ENCODE data around the gene MAJIN. TPM values are rescaled to one million over a fixed set of nuclear protein-coding genes. Genes with fewer than 3 reads are reported as not detected.
A peak's percentile ranks its signal among the peaks of the same experiment; 100 is the strongest.
"Not testable (repeated sequence)": the region's sequence is repeated elsewhere in the genome, so short reads cannot be mapped to it uniquely, and the experiment has no call there.

Gene MAJIN
- total RNA-seq, 1 donor from 2014 or later, result not detected

DNA sequence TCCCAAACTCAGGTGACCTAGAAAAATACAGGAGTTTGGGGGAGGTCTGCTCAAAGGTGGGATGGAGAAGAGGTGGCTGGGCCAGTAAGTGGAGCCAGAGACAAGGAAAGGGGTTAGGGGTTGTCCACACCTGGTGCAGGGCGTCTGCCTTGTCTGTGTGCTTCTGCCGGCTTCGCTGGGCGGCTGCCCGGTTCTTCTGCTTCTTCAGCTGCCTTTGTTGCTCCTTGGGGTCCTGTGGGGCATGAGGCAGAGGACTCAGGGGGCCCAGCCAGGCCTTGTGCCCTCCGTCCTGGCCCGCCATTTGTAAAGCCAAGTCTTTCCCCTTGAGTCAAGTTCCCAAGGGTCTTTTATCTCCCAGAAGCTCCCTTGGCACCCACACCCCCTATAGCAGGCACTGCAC, 22.4 kb upstream of the MAJIN start:
- DNase-seq (ENCODE audit: low read depth), result no peak

GRCh38 chr11:64990222-64990923, 18.5 kb upstream of the MAJIN start:
- DNase-seq (ENCODE audit: low read depth), result no peak

GRCh38 chr11:64989416-64989815, 17.5 kb upstream of the MAJIN start:
- no peak for DNase-seq (ENCODE audit: low read depth)

DNA sequence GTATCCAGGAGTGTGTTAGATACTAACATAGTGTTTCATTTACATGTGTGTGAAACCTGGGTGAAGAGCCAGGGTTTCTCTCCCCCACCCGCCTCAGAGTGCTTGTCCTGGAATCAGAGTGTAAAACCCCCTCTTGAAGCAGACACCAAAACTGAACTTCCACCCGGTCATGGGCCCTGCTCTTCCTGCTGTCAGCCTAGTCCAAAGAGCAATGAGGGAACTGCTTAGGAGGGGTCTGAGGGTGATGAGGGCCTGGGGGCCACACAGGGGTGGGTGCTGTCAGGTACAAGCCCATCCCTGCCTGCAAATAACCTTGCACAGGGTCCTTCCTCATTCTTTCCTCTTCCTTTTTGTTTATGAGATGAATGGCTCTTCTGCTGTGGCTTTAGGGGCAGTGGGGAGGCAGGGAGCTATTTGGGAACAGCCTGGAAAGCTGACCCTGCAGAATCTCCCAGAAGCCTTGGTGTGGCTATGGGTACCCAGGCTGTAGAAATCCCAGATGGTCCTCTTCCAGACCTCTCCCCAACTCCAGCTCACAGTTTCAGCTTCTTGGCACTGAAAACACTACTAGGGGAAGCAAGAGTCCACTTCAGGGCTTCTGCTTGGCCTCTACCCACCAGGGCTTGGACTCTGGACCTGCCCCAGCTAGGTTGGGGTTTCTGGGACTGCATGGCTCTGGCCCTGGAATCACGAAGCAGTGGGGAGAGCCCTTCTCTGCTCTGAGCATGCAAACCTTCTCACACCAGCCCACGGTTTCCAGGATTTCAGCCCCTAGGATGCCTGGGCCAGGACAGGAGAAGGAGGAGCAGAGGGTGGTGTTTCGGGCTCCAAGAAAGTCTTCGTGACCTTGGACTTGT, 16.3 kb upstream of the MAJIN start:
- no peak for DNase-seq (ENCODE audit: low read depth)

DNA sequence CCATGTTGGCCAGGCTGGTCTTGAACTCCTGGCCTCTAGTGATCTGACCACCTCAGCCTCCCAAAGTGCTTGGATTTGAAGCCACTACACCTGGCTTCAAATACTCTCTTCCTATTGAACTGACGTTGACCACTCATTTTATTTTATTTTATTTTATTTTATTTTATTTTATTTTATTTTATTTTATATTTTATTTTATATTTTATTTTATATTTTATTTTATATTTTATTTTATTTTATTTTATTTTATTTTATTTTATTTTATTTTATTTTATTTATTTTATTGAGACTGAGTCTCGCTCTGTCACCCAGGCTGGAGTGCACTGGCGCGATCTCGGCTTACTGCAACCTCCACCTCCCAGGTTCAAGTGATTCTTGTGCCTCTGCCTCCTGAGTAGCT, 11.4 kb upstream of the MAJIN start:
- not testable (repeated sequence) for DNase-seq (ENCODE audit: low read depth)

GRCh38 chr11:64976651-64977050, 4.7 kb upstream of the MAJIN start:
- DNase-seq (ENCODE audit: low read depth), result no peak

GRCh38 chr11:64974124-64974523, 2.2 kb upstream of the MAJIN start:
- DNase-seq (ENCODE audit: low read depth), result no peak

- DNase-seq (ENCODE audit: low read depth), result no peak
Measured at GRCh38 chr11:64970731-64971151, 1.2 kb downstream of the MAJIN start.

- DNase-seq (ENCODE audit: low read depth), result no peak
Measured at GRCh38 chr11:64969209-64969608, 2.7 kb downstream of the MAJIN start.

DNA sequence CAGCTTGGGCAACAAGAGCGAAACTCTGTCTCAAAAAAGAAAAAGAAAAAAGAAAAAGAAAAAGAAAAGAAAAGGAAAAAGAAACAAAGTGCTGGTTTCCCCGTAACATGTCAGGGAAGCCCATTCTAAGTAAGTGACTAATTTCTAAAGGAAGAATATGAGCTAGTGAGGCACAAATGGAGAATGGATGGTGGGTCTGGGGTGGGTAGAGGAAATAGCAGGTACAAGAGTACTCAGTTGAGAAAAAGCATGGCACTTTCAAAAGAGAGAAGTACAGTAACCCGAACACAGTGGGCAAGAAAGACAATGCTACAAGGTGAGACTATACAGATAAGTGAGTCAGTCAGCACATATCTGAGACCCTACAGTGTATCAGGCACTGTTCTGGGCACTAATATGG, 4.5 kb downstream of the MAJIN start:
- DNase-seq (ENCODE audit: low read depth), result no peak

GRCh38 chr11:64963072-64963631, 8.8 kb downstream of the MAJIN start:
- DNase-seq (ENCODE audit: low read depth), result no peak

- DNase-seq (ENCODE audit: low read depth), result no peak
Measured at GRCh38 chr11:64960719-64961118, 11.2 kb downstream of the MAJIN start.

GRCh38 chr11:64959498-64959897, 12.4 kb downstream of the MAJIN start:
- no peak for DNase-seq (ENCODE audit: low read depth)

DNA sequence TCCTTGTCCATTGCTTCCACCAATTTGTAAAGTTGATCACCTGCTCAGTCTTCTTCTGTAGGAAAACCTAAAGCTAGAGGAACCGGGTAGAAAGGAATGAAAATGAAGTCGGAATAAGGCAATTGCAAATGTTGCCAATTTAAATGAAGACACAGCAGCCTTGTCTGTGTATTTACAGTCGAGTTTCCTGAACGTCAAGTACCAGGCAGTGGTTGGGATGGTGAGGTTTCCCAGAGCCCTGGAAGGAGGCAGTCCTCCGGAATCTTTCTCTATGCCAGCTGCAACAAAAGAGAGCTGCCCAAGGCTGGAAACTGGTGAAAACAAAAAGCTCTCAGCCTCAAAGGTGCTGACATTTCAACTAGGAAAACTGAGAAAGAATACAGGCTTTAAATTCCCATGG, 17.7 kb downstream of the MAJIN start:
- DNase-seq (ENCODE audit: low read depth), result no peak

DNA sequence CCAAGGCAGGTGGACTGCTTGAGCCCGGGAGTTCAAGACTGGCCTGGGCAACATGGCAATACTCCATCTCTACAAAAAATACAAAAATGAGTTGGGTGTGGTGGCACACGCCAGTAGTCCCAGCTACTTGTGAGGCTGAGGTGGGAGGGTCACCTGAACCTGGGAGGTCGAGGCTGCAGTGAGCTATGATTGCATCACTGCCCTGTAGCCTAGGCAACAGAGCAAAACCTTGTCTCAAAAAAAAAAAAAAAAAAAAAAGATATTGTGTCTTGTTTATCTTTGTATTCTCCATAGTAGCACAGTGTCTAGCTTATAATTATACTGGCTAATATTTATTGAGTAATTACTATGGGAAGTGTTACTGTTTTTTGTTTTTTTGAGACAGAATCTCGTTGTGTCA, 20.4 kb downstream of the MAJIN start:
- DNase-seq (ENCODE audit: low read depth), result no peak

DNA sequence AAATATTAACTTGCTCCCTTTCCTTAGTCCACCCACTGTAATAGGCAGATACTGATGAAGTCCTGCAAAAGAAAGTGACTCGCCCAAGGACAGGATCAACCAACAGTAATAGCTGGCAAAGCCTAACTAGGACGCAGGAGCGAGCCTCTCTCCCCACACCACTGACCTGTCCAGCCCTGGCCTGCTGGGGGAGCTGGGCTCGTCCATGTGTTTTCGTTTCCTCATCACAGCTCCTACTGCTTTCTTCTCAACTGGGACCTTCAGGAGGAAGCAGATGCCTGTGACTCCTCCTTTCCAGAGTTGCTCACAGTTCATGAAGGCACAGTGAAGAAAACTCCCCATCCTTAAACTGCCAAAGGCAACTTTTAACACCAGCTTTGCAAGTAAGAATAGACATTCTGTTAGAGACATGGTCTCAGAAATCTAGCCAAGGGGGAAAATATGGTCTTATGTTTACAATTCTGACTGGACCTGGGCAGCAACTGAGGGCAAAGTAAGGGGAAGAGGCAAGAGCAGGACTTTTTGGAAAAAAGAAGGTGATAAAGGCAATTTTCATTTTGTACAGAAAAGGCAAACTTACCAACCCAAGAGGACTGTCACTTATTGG, 24.6 kb downstream of the MAJIN start:
- DNase-seq (ENCODE audit: low read depth), result no peak

- no peak for DNase-seq (ENCODE audit: low read depth)
Measured at GRCh38 chr11:64936539-64936938, 35.4 kb downstream of the MAJIN start.

DNA sequence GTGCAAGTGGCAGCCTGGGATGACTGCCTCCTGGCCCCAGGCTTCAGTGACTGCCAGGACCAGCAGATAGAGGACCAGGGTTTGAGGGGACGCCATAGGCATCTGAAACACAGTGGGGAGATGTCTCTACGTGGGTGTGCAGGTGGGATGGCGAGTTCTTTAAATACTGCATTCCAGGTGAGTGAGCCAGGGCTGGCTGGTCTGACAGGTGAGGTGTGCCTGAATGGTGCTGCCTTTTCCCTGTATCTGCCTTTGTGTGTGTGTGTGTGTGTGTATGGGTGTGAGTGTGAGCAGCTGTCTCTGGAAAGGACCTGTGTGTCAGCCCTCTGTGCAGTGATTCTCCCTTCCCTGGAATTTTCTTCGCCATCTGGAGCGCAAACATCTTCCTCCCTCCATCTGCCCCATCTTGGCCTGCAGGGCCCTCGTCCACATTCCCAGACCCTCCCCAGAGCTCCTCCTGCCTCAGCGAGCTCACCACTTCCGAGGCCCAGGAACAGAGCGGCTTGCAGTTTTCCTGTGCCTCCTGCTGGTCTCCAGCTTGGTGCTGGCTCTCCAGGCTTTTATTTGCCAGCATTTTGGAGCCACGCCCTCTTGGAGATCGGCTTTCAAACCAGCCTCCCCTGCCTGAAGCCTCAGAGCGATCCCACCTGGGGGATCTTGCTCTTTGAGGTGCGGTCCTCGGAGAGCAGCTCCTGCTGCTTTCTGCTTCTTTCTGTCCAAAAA, 36.4 kb downstream of the MAJIN start, which contains the start of gene GPHA2:
TSS of gene GPHA2 (minus strand) at position 535 of the 723 bp plus-strand sequence. CDS start at position 102, 433 bp downstream.
- DNase-seq (ENCODE audit: low read depth), result peak; percentile 6

DNA sequence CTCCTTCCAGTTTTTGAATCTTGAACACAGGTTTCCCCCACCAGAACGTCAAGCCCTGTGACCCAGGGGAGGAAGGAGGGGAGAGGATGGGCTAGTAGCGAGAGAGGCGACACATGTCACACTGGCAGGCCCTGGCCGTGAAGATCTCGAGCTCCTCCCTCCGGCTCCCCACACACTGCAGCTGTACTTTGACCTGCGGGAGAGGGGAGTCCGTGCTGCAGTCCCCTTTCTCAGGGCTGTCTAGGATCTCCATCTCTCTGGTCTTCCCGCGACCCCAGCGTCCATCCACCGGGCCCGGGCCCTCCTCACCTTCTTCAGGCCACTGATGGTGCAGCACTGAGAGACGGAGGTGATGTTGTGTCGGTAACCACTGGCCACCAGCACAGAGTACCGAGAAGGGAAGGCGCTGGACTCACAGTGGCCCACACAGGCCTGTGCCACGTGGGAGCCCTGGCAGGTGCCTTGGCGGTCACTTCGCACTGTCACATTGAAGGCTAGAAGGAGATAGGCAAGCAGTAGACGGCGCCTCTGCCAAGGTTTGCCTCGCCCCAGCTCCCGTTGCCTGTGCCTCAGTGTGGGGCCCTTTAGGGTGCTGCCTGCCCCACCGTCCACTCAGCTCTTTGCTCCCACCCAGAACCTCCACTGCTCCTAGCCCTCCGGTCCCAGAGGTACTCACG, 37.1 kb downstream of the MAJIN start:
- no peak for DNase-seq (ENCODE audit: low read depth)

- no peak for DNase-seq (ENCODE audit: low read depth)
Measured at GRCh38 chr11:64933935-64934681, 37.8 kb downstream of the MAJIN start.
